NT2/D1 (cell line): ENCODE results near the gene HOXB4.

Source experiments
- SUZ12 ChIP-seq: IDR thresholded peaks from 2 replicates; pipeline ENCODE4 v1.6.1; 2011; ENCODE audit not compliant: insufficient read length, insufficient read depth; ENCODE audit errors: extremely low read depth
- ZNF274 ChIP-seq: IDR thresholded peaks from 2 replicates; pipeline ENCODE4 v1.6.1; 2011; ENCODE audit warnings: mild to moderate bottlenecking, low read depth, low read length

DNA sequence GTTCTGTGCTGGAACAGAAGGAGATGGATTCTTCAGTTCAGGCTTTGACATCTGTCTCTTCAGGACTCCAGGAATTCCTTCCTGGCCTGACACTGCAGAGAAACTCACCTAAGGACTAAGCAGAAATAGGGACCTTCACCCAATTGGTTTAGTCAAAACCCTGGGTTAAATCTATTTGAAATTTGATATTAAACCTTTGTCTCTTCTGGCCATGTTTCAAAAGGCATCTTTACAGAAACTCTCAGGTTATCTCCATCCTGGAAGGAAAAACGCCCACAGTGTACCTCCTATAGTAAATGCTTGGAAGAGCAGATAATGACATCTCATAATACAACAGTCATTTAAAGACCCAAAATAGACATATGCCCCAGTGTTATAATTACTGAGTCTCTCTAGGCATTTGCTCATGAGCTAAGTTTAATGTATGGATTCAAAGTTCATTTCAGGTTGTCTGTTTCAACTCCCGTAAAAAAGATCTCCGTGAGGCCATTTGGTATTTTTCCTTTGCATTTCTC is 5.6 kb upstream of the HOXB4 start:
- no peak for TF ChIP-seq ZNF274
- no peak for TF ChIP-seq SUZ12
